HG03460 (cell line): ENCODE measurements around the gene ANO6.

Experiments used
- ATAC-seq: cut with Tn5 transposase; IDR thresholded peaks from one replicate; pipeline ENCODE4 v1.9.1; 2021; ENCODE audit not compliant: unreplicated experiment

Gene ANO6

GRCh38 chr12:45434094-45434493, 218.2 kb downstream of the ANO6 start:
- no peak for ATAC-seq

GRCh38 chr12:45435945-45436710, 220.2 kb downstream of the ANO6 start:
- no peak for ATAC-seq

GRCh38 chr12:45439039-45439438, 223.1 kb downstream of the ANO6 start:
- no peak for ATAC-seq

GRCh38 chr12:45446013-45446412, 230.1 kb downstream of the ANO6 start:
- no peak for ATAC-seq

GRCh38 chr12:45458238-45458637, 242.3 kb downstream of the ANO6 start:
- no peak for ATAC-seq

GRCh38 chr12:45458854-45459807, 243.2 kb downstream of the ANO6 start:
- no peak for ATAC-seq

GRCh38 chr12:45462506-45462905, 246.6 kb downstream of the ANO6 start:
- ATAC-seq: no peak

GRCh38 chr12:45464699-45465098, 248.8 kb downstream of the ANO6 start:
- ATAC-seq: no peak

- ATAC-seq: no peak
These were observed 253.1 kb downstream of the ANO6 start for GRCh38 chr12:45468751-45469615.

GRCh38 chr12:45469902-45470301, 254.0 kb downstream of the ANO6 start:
- no peak for ATAC-seq

- no peak for ATAC-seq
These were observed 257.7 kb downstream of the ANO6 start for GRCh38 chr12:45473636-45474035.

GRCh38 chr12:45475594-45475993, 259.7 kb downstream of the ANO6 start:
- ATAC-seq: no peak

GRCh38 chr12:45477526-45477925, 261.6 kb downstream of the ANO6 start:
- no peak for ATAC-seq

GRCh38 chr12:45478931-45479330, 263.0 kb downstream of the ANO6 start:
- ATAC-seq: no peak

GRCh38 chr12:45481746-45482145, 265.9 kb downstream of the ANO6 start:
- ATAC-seq: no peak

- no peak for ATAC-seq
These were observed 267.7 kb downstream of the ANO6 start for GRCh38 chr12:45483571-45483970.
